Measurements from ENCODE around the gene DHRS12. TPM values are rescaled to one million over a fixed set of nuclear protein-coding genes. Genes with fewer than 3 reads are reported as not detected.
A peak's percentile ranks its signal among the peaks of the same experiment; 100 is the strongest.

Gene DHRS12
- total RNA-seq, 1 experiment from 2014 or later = 6.9 TPM

- Histone ChIP-seq H3K36me3 (ENCODE audit: low read depth) (no peaks in the 10 kb centered on the region), H3K9me3 (ENCODE audit: insufficient read depth, low read depth) (no peaks in the 10 kb centered on the region), H3K27ac (no peak overlapping the region), H3F3A (ENCODE audit: insufficient read depth, low read depth) (no peaks in the 10 kb centered on the region), H3K79me2 (ENCODE audit: low read depth) (no peaks in the 10 kb centered on the region), H3K27me3 (ENCODE audit: insufficient read depth, low read depth) (peaks cover 53% of the 10 kb centered on the region), H3K4me1 (replicated peaks; ENCODE audit: insufficient read depth) (peaks cover 10% of the 10 kb centered on the region; the same call in 1 of the 2 replicates), H3K4me2 (no peak overlapping the region), H2AFZ (no peak overlapping the region), H4K20me1 (ENCODE audit: insufficient read depth) (no peaks in the 10 kb centered on the region), H3K9me2 (ENCODE audit: insufficient read depth) (no peaks in the 10 kb centered on the region), H3K4me3 (no peak overlapping the region)
- no peak for DNase-seq
- intact Hi-C loops (cut with micrococcal nuclease; ENCODE audit: unreplicated experiment) = loop anchor here (5.0 to 10.0 kb wide), 2 partner anchors 377 to 635 kb away; partner anchors contain the start of gene VPS36
- POLR2A ChIA-PET (ENCODE audit: unreplicated experiment) = no interaction called here
- no TSS peak for BruUV-seq (replicated peaks)
- CTCF ChIA-PET = no interaction called here
- TF ChIP-seq EZH2 (IDR thresholded peaks at IDR 0.05; ENCODE audit: low read depth) (no peak), CTCF (conservative IDR thresholded peaks at IDR 0.05) (no peak)
These were observed 13.8 kb upstream of the DHRS12 start for GRCh38 chr13:51817717-51818116.

- Histone ChIP-seq H3K4me1 (replicated peaks; ENCODE audit: insufficient read depth) (peaks cover 10% of the 10 kb centered on the region; the same call in 1 of the 2 replicates), H3K4me2 (peak overlapping the region; percentile 7; the same call in 1 of the 2 replicates), H3K9me2 (ENCODE audit: insufficient read depth) (no peaks in the 10 kb centered on the region), H3K4me3 (no peak overlapping the region), H3K9me3 (ENCODE audit: insufficient read depth, low read depth) (no peaks in the 10 kb centered on the region), H3K36me3 (ENCODE audit: low read depth) (no peaks in the 10 kb centered on the region), H2AFZ (no peak overlapping the region), H3K79me2 (ENCODE audit: low read depth) (no peaks in the 10 kb centered on the region), H3F3A (ENCODE audit: insufficient read depth, low read depth) (no peaks in the 10 kb centered on the region), H3K27me3 (ENCODE audit: insufficient read depth, low read depth) (peaks cover 48% of the 10 kb centered on the region), H4K20me1 (ENCODE audit: insufficient read depth) (no peaks in the 10 kb centered on the region), H3K27ac (no peak overlapping the region)
- CTCF ChIA-PET = no interaction called here
- TF ChIP-seq CTCF (conservative IDR thresholded peaks at IDR 0.05) = no peak
- TF ChIP-seq EZH2 (IDR thresholded peaks at IDR 0.05; ENCODE audit: low read depth) = no peak
- peak in 1 of 2 experiments; percentile 51 for DNase-seq
- intact Hi-C loops (cut with micrococcal nuclease; ENCODE audit: unreplicated experiment) = loop anchor here (5.0 to 10.0 kb wide), 2 partner anchors 378 to 636 kb away; partner anchors contain the start of gene VPS36
- no TSS peak for BruUV-seq (replicated peaks)
- POLR2A ChIA-PET (ENCODE audit: unreplicated experiment) = no interaction called here
These were observed 12.8 kb upstream of the DHRS12 start for GRCh38 chr13:51816604-51817249.

- TF ChIP-seq EZH2 (IDR thresholded peaks at IDR 0.05; ENCODE audit: low read depth) (no peak), CTCF (conservative IDR thresholded peaks at IDR 0.05) (no peak)
- no TSS peak for BruUV-seq (replicated peaks)
- H3K27me3 ChIP-seq (ENCODE audit: insufficient read depth, low read depth) = peaks cover 44% of the 10 kb centered on the region
- H3K36me3 ChIP-seq (ENCODE audit: low read depth) = no peaks in the 10 kb centered on the region
- no peak overlapping the region for H2AFZ ChIP-seq
- CTCF ChIA-PET = interaction anchor here (0.9 kb wide), 1 partner anchor 311 kb away, joined by 3 read pairs; no protein-coding TSS in a partner anchor
- peaks cover 10% of the 10 kb centered on the region; the same call in 1 of the 2 replicates for H3K4me1 ChIP-seq (replicated peaks; ENCODE audit: insufficient read depth)
- no peaks in the 10 kb centered on the region for H3F3A ChIP-seq (ENCODE audit: insufficient read depth, low read depth)
- H3K9me3 ChIP-seq (ENCODE audit: insufficient read depth, low read depth) = no peaks in the 10 kb centered on the region
- no peaks in the 10 kb centered on the region for H3K9me2 ChIP-seq (ENCODE audit: insufficient read depth)
- 0 out of 2 replicates have a peak overlapping the region, but pooled peaks have one; percentile 71 for H3K4me2 ChIP-seq
- POLR2A ChIA-PET (ENCODE audit: unreplicated experiment) = interaction anchor here (0.6 kb wide), 1 partner anchor 381 kb away, joined by 7 read pairs; no protein-coding TSS in a partner anchor
- no peaks in the 10 kb centered on the region for H4K20me1 ChIP-seq (ENCODE audit: insufficient read depth)
- no peak overlapping the region for H3K4me3 ChIP-seq
- DNase-seq = no peak
- no peak overlapping the region for H3K27ac ChIP-seq
- intact Hi-C loops (cut with micrococcal nuclease; ENCODE audit: unreplicated experiment) = loop anchor here (1.0 to 10.0 kb wide), 3 partner anchors 311 to 636 kb away; partner anchors contain the start of gene VPS36
- no peaks in the 10 kb centered on the region for H3K79me2 ChIP-seq (ENCODE audit: low read depth)
These were observed 11.9 kb upstream of the DHRS12 start for GRCh38 chr13:51815848-51816247.

All from PC-9 (cell line).